ENCODE measurements around the gene PCDHB10.
"Not testable (repeated sequence)": the region's sequence is repeated elsewhere in the genome, so short reads cannot be mapped to it uniquely, and the experiment has no call there.

PCDHB10 gene

DNA sequence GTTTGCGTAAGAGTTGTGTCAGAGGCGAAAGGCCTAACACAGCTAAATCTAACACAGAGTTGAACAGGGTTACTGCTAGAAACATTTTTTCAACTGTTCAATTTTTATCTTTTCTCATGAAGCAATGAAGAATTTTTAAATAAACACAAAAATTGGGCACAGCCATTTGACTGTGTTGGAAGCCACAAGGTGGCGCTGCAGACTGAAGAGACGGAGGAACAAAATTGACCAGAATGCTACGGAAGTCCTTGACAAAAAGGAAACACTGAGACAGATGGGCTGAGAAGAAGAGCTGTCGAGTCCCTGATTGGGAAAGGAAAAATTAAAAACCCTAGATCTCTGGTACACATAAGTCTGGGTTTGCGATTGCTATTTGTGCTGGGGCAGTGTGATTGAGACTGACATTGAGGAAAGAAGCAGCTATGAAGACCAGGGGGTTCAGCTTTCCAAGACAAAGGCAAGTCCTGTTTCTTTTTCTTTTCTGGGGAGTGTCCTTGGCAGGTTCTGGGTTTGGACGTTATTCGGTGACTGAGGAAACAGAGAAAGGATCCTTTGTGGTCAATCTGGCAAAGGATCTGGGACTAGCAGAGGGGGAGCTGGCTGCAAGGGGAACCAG lies 5.1 kb upstream of the PCDHB10 start, which contains the start of gene PCDHB9:
Gene PCDHB9, plus strand, starts transcription at position 265 of the 616 bp plus-strand sequence. Its CDS starts 158 bp downstream, at position 423.
- DNase-seq: peak; percentile 69
- no peaks in the 10 kb centered on the region for H3K36me3 ChIP-seq (replicated peaks; ENCODE audit: insufficient read depth, low read length)
- no peaks in the 10 kb centered on the region for H3K9me2 ChIP-seq (replicated peaks; ENCODE audit: insufficient read depth, low read length)
- peak within 1 kb of the TSS; percentile 20; the same call in 1 of the 2 replicates for H3K4me2 ChIP-seq (ENCODE audit: low read depth, low read length)
- no peak within 1 kb of the TSS; the same call in 1 of the 2 replicates for H3K9ac ChIP-seq (ENCODE audit: low read length)
- no peak within 1 kb of the TSS for H3K27ac ChIP-seq (ENCODE audit: low read length)
- no peaks in the 10 kb centered on the region for H3K4me1 ChIP-seq (ENCODE audit: low read length)
- H3F3A ChIP-seq (ENCODE audit: insufficient read depth, low read length): no peaks in the 10 kb centered on the region
- peak within 1 kb of the TSS; percentile 11; the same call in 1 of the 2 replicates for H2AFZ ChIP-seq (ENCODE audit: low read length)
- no peaks in the 10 kb centered on the region for H3K27me3 ChIP-seq (replicated peaks; ENCODE audit: insufficient read depth, low read length)
- H3K9me3 ChIP-seq (replicated peaks; ENCODE audit: insufficient read depth, low read length): no peaks in the 10 kb centered on the region
- H3K4me3 ChIP-seq (ENCODE audit: low read length): peak within 1 kb of the TSS; percentile 34; the same call in 1 of the 2 replicates
- TF ChIP-seq CTCF (IDR thresholded peaks at IDR 0.05; ENCODE audit: low read length) (peak; percentile 79), EZH2 (optimal IDR thresholded peaks at IDR 0.05; ENCODE audit: low read depth, low read length) (no peak)
- H3K79me2 ChIP-seq (ENCODE audit: low read length): no peaks in the 10 kb centered on the region
- no peaks in the 10 kb centered on the region for H4K20me1 ChIP-seq (ENCODE audit: insufficient read depth, low read length)

DNA sequence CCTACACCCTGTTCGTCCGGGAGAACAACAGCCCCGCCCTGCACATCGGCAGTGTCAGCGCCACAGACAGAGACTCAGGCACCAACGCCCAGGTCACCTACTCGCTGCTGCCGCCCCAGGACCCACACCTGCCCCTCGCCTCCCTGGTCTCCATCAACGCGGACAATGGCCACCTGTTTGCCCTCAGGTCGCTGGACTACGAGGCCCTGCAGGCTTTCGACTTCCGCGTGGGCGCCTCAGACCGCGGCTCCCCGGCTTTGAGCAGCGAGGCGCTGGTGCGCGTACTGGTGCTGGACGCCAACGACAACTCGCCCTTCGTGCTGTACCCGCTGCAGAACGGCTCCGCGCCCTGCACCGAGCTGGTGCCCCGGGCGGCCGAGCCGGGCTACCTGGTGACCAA lies 3.5 kb upstream of the PCDHB10 start:
- not testable (repeated sequence) for H3K4me3 ChIP-seq (ENCODE audit: low read length); H3F3A ChIP-seq (ENCODE audit: insufficient read depth, low read length); H3K27me3 ChIP-seq (replicated peaks; ENCODE audit: insufficient read depth, low read length); H3K9me2 ChIP-seq (replicated peaks; ENCODE audit: insufficient read depth, low read length); H3K36me3 ChIP-seq (replicated peaks; ENCODE audit: insufficient read depth, low read length); H3K4me1 ChIP-seq (ENCODE audit: low read length); H2AFZ ChIP-seq (ENCODE audit: low read length); DNase-seq; H3K9me3 ChIP-seq (replicated peaks; ENCODE audit: insufficient read depth, low read length); H3K79me2 ChIP-seq (ENCODE audit: low read length); H4K20me1 ChIP-seq (ENCODE audit: insufficient read depth, low read length); H3K4me2 ChIP-seq (ENCODE audit: low read depth, low read length); H3K27ac ChIP-seq (ENCODE audit: low read length); H3K9ac ChIP-seq (ENCODE audit: low read length)

GRCh38 chr5:141189131-141189530 lies 3.0 kb upstream of the PCDHB10 start:
- not testable (repeated sequence) for H3K9ac ChIP-seq (ENCODE audit: low read length); H3K4me3 ChIP-seq (ENCODE audit: low read length); DNase-seq; H3K36me3 ChIP-seq (replicated peaks; ENCODE audit: insufficient read depth, low read length); H3K9me3 ChIP-seq (replicated peaks; ENCODE audit: insufficient read depth, low read length); H3K79me2 ChIP-seq (ENCODE audit: low read length); H3F3A ChIP-seq (ENCODE audit: insufficient read depth, low read length); H4K20me1 ChIP-seq (ENCODE audit: insufficient read depth, low read length); H2AFZ ChIP-seq (ENCODE audit: low read length); H3K4me1 ChIP-seq (ENCODE audit: low read length); H3K27ac ChIP-seq (ENCODE audit: low read length); H3K9me2 ChIP-seq (replicated peaks; ENCODE audit: insufficient read depth, low read length); H3K4me2 ChIP-seq (ENCODE audit: low read depth, low read length); H3K27me3 ChIP-seq (replicated peaks; ENCODE audit: insufficient read depth, low read length)

DNA sequence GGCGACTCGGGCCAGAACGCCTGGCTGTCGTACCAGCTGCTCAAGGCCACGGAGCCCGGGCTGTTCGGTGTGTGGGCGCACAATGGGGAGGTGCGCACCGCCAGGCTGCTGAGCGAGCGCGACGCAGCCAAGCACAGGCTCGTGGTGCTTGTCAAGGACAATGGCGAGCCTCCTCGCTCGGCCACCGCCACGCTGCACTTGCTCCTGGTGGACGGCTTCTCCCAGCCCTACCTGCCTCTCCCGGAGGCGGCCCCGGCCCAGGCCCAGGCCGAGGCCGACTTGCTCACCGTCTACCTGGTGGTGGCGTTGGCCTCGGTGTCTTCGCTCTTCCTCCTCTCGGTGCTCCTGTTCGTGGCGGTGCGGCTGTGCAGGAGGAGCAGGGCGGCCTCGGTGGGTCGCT lies 2.2 kb downstream of the PCDHB10 start:
- H4K20me1 ChIP-seq (ENCODE audit: insufficient read depth, low read length); H3K4me2 ChIP-seq (ENCODE audit: low read depth, low read length); DNase-seq; H3K9me2 ChIP-seq (replicated peaks; ENCODE audit: insufficient read depth, low read length); H2AFZ ChIP-seq (ENCODE audit: low read length); H3K27ac ChIP-seq (ENCODE audit: low read length); H3K4me1 ChIP-seq (ENCODE audit: low read length); H3K4me3 ChIP-seq (ENCODE audit: low read length); H3K79me2 ChIP-seq (ENCODE audit: low read length); H3K9me3 ChIP-seq (replicated peaks; ENCODE audit: insufficient read depth, low read length); H3K9ac ChIP-seq (ENCODE audit: low read length); H3K27me3 ChIP-seq (replicated peaks; ENCODE audit: insufficient read depth, low read length); H3K36me3 ChIP-seq (replicated peaks; ENCODE audit: insufficient read depth, low read length); H3F3A ChIP-seq (ENCODE audit: insufficient read depth, low read length): not testable (repeated sequence)

DNA sequence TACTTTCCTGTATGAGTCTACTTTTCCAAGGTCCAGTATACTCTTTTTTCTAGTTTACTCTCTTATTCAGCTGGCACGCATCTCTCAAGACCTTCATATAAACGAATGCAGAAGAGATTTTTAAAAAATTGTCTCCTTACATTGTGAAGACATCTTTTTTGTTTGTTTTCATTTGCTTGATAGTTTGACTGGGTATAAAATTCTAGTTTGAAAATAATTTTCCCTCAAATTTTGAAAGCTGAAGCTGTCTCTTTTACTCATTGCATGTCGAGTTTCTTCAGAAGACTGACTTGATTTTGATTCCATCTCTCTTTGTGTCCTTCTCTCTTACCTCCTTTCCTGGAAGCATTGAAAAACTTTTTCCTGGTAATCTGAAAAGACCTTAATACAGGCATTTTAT lies 4.2 kb downstream of the PCDHB10 start:
- no peak for DNase-seq
- Histone ChIP-seq H3K9me3 (replicated peaks; ENCODE audit: insufficient read depth, low read length) (no peaks in the 10 kb centered on the region), H3K79me2 (ENCODE audit: low read length) (no peaks in the 10 kb centered on the region)

More for the DNA sequence above, 4.2 kb downstream of the PCDHB10 start:
- H4K20me1 ChIP-seq (ENCODE audit: insufficient read depth, low read length): no peaks in the 10 kb centered on the region
- H3K4me2 ChIP-seq (ENCODE audit: low read depth, low read length): no peak overlapping the region
- no peaks in the 10 kb centered on the region for H3K9me2 ChIP-seq (replicated peaks; ENCODE audit: insufficient read depth, low read length)
- H3K9ac ChIP-seq (ENCODE audit: low read length): no peak overlapping the region
- no peaks in the 10 kb centered on the region for H3K36me3 ChIP-seq (replicated peaks; ENCODE audit: insufficient read depth, low read length)
- no peaks in the 10 kb centered on the region for H3K4me1 ChIP-seq (ENCODE audit: low read length)
- H3K4me3 ChIP-seq (ENCODE audit: low read length): no peak overlapping the region
- H3K27ac ChIP-seq (ENCODE audit: low read length): no peak overlapping the region
- H3K27me3 ChIP-seq (replicated peaks; ENCODE audit: insufficient read depth, low read length): no peaks in the 10 kb centered on the region
- no peak overlapping the region for H2AFZ ChIP-seq (ENCODE audit: low read length)
- no peaks in the 10 kb centered on the region for H3F3A ChIP-seq (ENCODE audit: insufficient read depth, low read length)
- TF ChIP-seq EZH2 (optimal IDR thresholded peaks at IDR 0.05; ENCODE audit: low read depth, low read length) (no peak), CTCF (IDR thresholded peaks at IDR 0.05; ENCODE audit: low read length) (no peak), EZH2phosphoT487 (IDR thresholded peaks at IDR 0.05; ENCODE audit: low read length) (no peak)
